Endodermal cell (in vitro differentiated cells): Measurements from ENCODE around the gene CSNK1G1. TPM values are rescaled to one million over a fixed set of nuclear protein-coding genes. Genes with fewer than 3 reads are reported as not detected.

Experiments used
- DNase-seq: peaks from one replicate; pipeline ENCODE4 v3.0.0-alpha.2; 2017
- H3K27ac ChIP-seq: 2 replicates; pipeline ENCODE4 v1.5.1; 2013; ENCODE audit warnings: mild to moderate bottlenecking, low read depth, low read length, moderate library complexity
- H3K27me3 ChIP-seq: 2 replicates; pipeline ENCODE4 v1.6.1; 2013; ENCODE audit warnings: mild to moderate bottlenecking, low read length, moderate library complexity; ENCODE audit not compliant: insufficient read depth, control insufficient read depth, poor library complexity, severe bottlenecking
- H3K36me3 ChIP-seq: 2 replicates; pipeline ENCODE4 v1.7.0; 2013; ENCODE audit warnings: mild to moderate bottlenecking, low read length, moderate library complexity; ENCODE audit not compliant: control insufficient read depth, insufficient read depth
- H3K4me1 ChIP-seq: one replicate; pipeline ENCODE4 v1.7.0; 2013; ENCODE audit warnings: low read length; ENCODE audit not compliant: control insufficient read depth, insufficient read depth
- H3K4me3 ChIP-seq: 2 replicates; pipeline ENCODE4 v1.5.1; 2013; ENCODE audit warnings: mild to moderate bottlenecking, low read length, moderate library complexity
- H3K9ac ChIP-seq: 2 replicates; pipeline ENCODE4 v1.6.1; 2013; ENCODE audit warnings: mild to moderate bottlenecking, low read length, moderate library complexity; ENCODE audit not compliant: poor library complexity, severe bottlenecking; ENCODE audit errors: extremely low read depth
- H3K9me3 ChIP-seq: 2 replicates; pipeline ENCODE4 v1.6.1; 2013; ENCODE audit warnings: mild to moderate bottlenecking, low read length, moderate library complexity; ENCODE audit not compliant: control insufficient read depth
- H3K27ac Mint-ChIP-seq: 2 replicates; pipeline ENCODE4 v1.8.0; 2020; ENCODE audit warnings: mixed read lengths
- H3K27me3 Mint-ChIP-seq: 2 replicates; pipeline ENCODE4 v1.8.0; 2021; ENCODE audit warnings: mild to moderate bottlenecking, mixed read lengths; ENCODE audit not compliant: insufficient read depth
- H3K36me3 Mint-ChIP-seq: 2 replicates; pipeline ENCODE4 v1.8.0; 2020; ENCODE audit warnings: low read depth, mixed read lengths
- H3K4me1 Mint-ChIP-seq: 2 replicates; pipeline ENCODE4 v1.8.0; 2020; ENCODE audit warnings: mixed read lengths
- H3K4me3 Mint-ChIP-seq: 2 replicates; pipeline ENCODE4 v1.8.0; 2020; ENCODE audit warnings: mild to moderate bottlenecking, moderate library complexity, mixed read lengths
- H3K9me3 Mint-ChIP-seq: 2 replicates; pipeline ENCODE4 v1.8.0; 2020; ENCODE audit warnings: mild to moderate bottlenecking, mixed read lengths
- CTCF ChIP-seq: fragments of 200-600 bp; sonication (generic); conservative IDR thresholded peaks from 2 replicates; pipeline ENCODE4 v1.5.0; 2021; ENCODE audit warnings: antibody characterized with exemption, mild to moderate bottlenecking
- WGBS, 2 experiments: methylation state at CpG; one replicate each; pipeline versions ENCODE4 v1.1.5 to v1.1.7; 2013; ENCODE audit warnings: missing lambda C conversion rate in 2 of 2, mixed read lengths in 1 of 2; ENCODE audit not compliant: insufficient coverage in 1 of 2, insufficient read length in 1 of 2; 5-methylcytosine and 5-hydroxymethylcytosine counted together
- total RNA-seq, 2 donors: library from RNA; stranded (reverse); fragmentation: NEBNext Ultra II Directional in 1 of 2; extraction: Animal tissue kit (Norgen Biotek cat#: 25700) in 1 of 2; gene quantifications; 2 replicates in 1 of 2; 3 replicates in 1 of 2; pipeline ENCODE4 v1.2.1, GENCODE V29; 2021

The CSNK1G1 gene
- total RNA-seq, 2 donors from 2014 or later = 24.5 to 31.4 TPM

DNA sequence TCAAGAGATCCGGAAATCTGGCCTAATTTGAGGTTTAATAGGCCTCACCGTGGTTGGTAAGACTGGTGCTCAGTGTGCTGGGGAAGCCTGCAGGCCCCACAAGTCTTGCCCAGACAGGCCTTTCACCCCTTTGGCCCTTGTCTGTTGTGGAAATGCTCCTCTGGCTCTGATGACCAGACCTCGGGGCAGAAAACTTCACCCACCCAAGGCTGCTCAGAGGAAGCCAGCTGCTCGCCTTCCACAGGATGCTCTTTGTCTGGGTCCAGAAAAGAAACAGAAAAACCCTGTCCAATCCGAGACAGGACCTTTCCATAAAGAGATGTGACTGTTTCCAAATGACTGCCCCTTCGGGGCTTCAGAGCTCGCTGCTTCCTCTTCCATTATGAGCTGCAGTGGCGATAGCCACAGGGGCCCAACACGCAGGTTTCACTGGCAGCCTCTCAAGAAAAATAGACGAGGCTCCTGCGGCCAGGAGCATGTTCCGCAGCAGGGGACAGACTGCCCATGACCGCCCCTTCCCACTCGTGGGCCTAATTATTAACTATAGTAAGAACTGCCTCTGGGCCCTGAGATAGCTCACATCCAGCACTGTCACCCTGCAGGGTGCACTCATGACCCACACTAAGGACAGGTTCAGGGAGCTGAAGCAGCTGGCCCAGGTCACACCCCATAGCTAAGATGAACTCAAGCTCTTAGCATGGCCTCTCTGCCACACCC, 211.2 kb downstream of the CSNK1G1 start:
- no peak for DNase-seq
- Mint-ChIP-seq H3K4me1 (peaks cover 25% of the 10 kb centered on the region), H3K27ac (no peak overlapping the region), H3K27me3 (peaks cover 5% of the 10 kb centered on the region), H3K9me3 (no peaks in the 10 kb centered on the region), H3K36me3 (peaks cover 7% of the 10 kb centered on the region), H3K4me3 (no peak overlapping the region)
- Histone ChIP-seq H3K27me3 (no peaks in the 10 kb centered on the region), H3K9me3 (no peaks in the 10 kb centered on the region), H3K27ac (peak overlapping the region; percentile 60), H3K36me3 (no peaks in the 10 kb centered on the region), H3K4me1 (peaks cover 6% of the 10 kb centered on the region), H3K4me3 (no peak overlapping the region), H3K9ac (no peak overlapping the region)
- no peak for TF ChIP-seq CTCF
- 90 to 95% methylated on average over 10 to 14 of the region's 14 CpGs for WGBS, 2 experiments

GRCh38 chr15:64144192-64144564, 211.8 kb downstream of the CSNK1G1 start:
- no peak overlapping the region for H3K4me3 ChIP-seq
- H3K4me1 ChIP-seq = peaks cover 6% of the 10 kb centered on the region
- Mint-ChIP-seq H3K4me3 (no peak overlapping the region), H3K36me3 (peaks cover 7% of the 10 kb centered on the region), H3K9me3 (no peaks in the 10 kb centered on the region), H3K4me1 (peaks cover 23% of the 10 kb centered on the region), H3K27me3 (no peaks in the 10 kb centered on the region), H3K27ac (no peak overlapping the region)
- H3K27me3 ChIP-seq = no peaks in the 10 kb centered on the region
- H3K9ac ChIP-seq = no peak overlapping the region
- peak; percentile 31 for DNase-seq
- no peaks in the 10 kb centered on the region for H3K36me3 ChIP-seq
- TF ChIP-seq CTCF = no peak
- H3K27ac ChIP-seq = peak overlapping the region; percentile 60
- 85 to 91% methylated on average over 8 of the region's 8 CpGs for WGBS, 2 experiments
- H3K9me3 ChIP-seq = no peaks in the 10 kb centered on the region

- Mint-ChIP-seq H3K36me3 (peaks cover 7% of the 10 kb centered on the region), H3K4me1 (peaks cover 23% of the 10 kb centered on the region), H3K4me3 (no peak overlapping the region), H3K27me3 (no peaks in the 10 kb centered on the region), H3K9me3 (no peaks in the 10 kb centered on the region), H3K27ac (no peak overlapping the region)
- peak; percentile 68 for DNase-seq
- TF ChIP-seq CTCF = peak; percentile 67
- no peak overlapping the region for H3K27ac ChIP-seq
- H3K36me3 ChIP-seq = peaks cover 4% of the 10 kb centered on the region
- H3K9me3 ChIP-seq = no peaks in the 10 kb centered on the region
- H3K27me3 ChIP-seq = no peaks in the 10 kb centered on the region
- H3K4me3 ChIP-seq = no peak overlapping the region
- no peak overlapping the region for H3K9ac ChIP-seq
- peaks cover 6% of the 10 kb centered on the region for H3K4me1 ChIP-seq
- WGBS, 2 experiments = 76 to 82% methylated on average over 6 of the region's 6 CpGs
Observed at GRCh38 chr15:64143276-64143675, 212.7 kb downstream of the CSNK1G1 start.
